ENCODE measurements around the gene HAX1.

GRCh38 chr1:154270833-154271232, 1.6 kb upstream of the HAX1 start:
- TF ChIP-seq EZH2 (IDR thresholded peaks at IDR 0.05; ENCODE audit: insufficient read depth, poor library complexity, severe bottlenecking), result no peak
- TF ChIP-seq EZH2phosphoT487 (IDR thresholded peaks at IDR 0.05; ENCODE audit: insufficient read depth, low read depth), result no peak
